ENCODE data around the gene TXNL4A.

TXNL4A gene

DNA sequence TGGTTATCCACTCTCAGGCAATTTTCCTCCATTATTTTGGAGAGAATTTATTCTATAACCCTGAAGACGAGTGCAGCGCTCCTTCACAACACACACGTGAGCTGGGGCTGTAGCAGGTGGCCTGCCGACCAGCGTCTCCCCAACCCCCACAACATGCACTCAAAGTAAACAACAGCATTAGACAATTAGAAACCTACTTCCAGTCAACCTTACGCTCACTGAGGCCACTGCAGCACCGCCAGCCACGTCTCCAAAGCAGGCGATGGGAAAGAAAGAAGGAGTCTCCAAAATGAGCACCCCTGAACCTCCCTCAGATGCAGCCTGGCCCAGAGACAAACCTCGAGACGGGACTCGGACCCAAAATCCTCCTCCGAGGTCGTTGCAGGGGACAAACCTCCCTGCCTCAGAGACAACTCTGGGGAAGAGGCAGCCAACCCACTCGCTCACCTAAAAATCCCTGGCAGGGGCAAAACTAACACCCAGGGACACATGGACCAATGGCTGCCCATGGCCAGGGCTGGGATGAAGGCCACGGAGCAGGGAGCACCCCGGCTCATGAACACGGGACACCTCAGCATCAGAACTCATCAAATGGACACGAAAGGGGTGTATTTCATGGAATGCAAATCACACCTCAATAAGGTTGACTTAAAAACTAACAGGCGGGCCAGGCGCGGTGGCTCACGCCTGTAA, 39.5 kb downstream of the TXNL4A start:
- DNase-seq (ENCODE audit: low read depth), result no peak

DNA sequence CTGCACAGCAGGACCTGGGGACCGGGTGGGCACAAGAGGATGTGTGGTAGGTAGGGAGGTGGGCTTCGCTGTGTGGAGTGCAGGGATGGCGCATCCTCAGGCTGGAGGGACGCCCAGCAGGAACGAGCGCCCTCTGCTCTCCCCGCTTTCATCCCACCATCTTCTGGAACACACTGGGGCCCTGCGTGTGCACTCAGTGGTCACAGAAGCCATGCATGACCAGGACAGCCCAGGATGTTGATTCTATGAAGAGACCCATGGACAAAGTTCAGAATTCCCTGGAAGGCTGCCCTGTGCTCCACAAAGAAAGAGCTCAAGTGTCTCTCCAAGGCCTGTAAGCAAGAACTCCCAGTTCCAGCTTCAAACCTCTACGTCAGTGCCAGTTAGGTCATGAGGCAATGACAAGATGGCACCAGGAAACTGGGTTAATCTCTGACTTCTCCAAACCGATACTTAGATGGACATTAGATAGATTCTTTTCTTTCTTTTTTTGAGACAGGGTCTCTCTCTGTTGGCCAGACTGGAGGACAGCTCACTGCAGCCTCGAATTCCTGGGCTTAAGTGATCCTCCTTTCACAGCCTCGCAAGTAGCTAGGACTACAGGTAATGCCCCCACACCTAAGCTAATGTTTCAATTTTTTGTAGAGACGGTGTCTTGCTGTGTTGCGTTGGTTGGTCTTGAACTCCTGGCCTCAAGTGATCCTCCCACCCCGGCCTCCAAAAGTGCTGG, 40.3 kb downstream of the TXNL4A start:
- no peak for DNase-seq (ENCODE audit: low read depth)

DNA sequence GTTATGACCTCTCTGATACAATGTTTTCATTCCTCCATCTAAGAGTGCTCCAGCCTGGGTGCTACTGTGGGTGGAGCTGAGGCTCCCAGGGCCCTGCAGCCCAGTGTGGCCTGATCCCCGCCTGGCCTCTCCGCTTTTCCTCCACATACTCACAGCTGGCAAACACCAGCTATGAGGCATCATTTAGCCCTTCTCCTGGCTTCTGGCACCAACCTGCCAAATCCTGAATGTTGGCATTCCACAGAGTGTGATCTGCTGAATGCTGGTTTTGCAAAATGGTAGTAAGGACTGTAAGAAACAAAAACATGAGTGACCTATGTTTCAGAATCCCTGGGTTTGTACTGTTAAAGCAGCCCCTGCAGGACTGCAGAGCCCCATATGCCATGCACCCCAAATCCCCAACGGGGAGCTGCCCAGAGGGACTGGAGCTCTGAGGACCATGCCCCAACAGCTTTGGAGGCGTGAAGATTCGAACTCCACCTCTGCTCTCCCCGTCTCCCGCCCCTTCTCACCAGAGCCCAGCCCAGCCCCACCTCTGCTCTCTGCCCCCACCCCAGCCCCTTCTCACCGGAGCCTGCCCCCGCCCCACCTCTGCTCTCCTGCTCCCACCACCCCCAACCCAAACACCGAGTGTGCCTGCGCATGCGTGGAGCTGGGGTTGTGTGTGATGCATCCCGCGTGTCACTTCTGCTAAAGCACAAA, 41.2 kb downstream of the TXNL4A start:
- no peak for DNase-seq (ENCODE audit: low read depth)

DNA sequence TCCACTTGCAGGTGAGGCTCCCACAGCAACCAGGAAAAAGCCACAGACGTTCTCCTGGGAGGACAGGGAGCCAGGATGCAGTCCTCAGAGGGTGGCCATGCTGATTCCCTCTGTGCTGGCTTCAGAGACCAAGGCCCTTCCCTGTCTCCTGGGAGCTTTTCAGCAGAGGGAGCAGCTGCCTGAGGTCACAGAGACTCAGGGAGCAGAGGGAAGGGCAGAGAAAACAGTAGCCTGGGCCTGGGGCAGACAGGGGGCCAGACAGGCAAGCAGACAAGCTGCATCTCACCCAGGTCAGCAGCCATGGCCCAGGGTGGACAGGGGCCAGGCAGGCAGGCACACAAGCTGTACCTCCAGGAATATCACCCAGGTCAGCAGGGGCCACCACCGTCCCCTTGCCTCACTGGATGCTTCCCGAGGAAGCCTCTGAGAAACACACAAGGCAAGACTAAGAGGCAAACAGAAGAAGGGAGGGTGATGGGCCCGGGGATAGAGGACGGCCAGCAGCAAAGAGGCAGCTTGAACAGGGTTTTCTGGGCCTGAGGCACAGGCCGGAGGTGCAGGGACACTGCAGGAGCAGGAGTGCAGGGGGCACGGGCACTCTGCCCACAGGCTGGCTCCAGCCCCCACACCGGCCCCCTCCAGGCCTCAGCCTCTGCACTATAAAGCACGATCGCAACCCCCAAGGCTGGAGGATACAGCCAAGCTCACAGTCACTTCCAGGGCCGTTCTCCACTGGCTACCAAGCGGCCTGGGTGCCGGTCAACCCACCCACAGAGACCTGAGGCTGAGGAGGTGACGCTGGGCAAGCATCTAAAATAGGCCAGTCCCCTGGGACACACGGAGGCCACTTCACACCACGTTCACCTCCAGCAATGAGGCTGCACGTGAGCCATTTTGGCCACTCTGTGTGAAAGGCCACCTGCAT, 43.0 kb downstream of the TXNL4A start:
- no peak for DNase-seq (ENCODE audit: low read depth)

DNA sequence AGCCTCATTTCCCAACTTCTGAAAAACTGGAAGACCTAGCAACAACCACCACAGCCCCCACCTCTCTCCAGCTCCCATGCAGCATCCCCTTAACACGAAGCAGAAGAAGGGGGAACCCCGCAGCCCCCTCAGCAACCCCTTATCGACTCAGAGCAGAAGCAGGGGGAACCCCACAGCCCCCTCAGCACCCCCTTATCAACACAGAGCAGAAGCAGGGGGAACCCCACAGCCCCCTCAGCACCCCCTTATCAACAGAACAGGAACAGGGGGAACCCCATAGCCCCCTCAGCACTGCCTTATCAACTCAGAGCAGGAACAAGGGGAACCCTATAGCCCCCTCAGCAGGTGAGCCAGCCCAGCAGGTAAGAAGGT, 43.6 kb downstream of the TXNL4A start:
- no peak for DNase-seq (ENCODE audit: low read depth)

DNA sequence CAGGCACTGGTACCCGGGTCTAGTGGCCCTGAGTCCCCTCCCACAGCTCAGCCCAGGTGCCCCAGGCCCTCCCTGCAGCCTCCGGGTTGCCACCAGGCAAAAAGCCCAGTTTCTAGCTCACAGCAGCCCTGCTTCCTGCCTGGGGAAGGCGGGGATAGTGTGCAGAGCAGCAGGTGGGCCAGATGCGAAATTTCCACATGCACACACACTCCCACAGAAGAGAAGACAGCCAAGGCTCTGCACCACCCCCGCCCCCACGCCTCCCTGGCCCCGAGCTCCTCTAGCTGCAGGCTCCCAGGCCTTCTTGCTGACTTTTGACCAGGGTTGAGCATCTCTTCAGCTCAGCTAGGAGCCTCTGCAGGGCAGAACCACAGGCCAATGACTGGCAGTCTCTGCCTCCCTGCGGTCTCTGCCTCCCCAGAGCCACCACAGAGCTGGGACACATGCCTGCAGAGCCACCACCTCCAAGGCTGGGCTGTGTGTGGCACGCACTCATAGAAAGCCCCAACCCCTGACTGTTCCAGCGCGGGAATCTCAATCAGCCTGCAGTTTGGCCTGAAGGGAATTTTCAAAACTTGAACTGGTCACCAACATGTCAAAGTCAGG, 44.1 kb downstream of the TXNL4A start:
- no peak for DNase-seq (ENCODE audit: low read depth)

DNA sequence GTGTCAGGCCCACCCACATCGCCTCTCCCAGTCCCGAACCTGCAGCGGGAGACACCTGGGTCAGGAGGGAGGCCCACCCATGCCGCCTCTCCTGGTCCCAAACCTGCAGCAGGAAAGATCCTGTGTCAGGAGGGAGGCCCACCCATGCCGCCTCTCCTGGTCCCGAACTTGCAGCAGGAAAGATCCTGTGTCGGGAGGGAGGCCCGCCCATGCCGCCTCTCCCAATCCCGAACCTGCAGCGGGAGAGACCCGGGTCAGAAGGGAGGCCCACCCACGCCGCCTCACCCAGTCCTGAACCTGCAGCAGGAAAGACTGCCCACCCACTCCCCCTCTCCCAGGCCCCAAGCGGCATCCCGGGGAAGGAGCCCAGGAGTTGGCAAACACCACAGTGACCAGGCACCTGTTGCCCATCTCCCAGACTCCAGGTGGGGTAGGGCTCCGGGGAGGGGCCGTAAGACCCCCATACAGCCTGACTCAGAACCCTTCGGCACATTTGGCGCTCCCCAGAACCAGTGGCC, 44.7 kb downstream of the TXNL4A start:
- DNase-seq (ENCODE audit: low read depth), result no peak

DNA sequence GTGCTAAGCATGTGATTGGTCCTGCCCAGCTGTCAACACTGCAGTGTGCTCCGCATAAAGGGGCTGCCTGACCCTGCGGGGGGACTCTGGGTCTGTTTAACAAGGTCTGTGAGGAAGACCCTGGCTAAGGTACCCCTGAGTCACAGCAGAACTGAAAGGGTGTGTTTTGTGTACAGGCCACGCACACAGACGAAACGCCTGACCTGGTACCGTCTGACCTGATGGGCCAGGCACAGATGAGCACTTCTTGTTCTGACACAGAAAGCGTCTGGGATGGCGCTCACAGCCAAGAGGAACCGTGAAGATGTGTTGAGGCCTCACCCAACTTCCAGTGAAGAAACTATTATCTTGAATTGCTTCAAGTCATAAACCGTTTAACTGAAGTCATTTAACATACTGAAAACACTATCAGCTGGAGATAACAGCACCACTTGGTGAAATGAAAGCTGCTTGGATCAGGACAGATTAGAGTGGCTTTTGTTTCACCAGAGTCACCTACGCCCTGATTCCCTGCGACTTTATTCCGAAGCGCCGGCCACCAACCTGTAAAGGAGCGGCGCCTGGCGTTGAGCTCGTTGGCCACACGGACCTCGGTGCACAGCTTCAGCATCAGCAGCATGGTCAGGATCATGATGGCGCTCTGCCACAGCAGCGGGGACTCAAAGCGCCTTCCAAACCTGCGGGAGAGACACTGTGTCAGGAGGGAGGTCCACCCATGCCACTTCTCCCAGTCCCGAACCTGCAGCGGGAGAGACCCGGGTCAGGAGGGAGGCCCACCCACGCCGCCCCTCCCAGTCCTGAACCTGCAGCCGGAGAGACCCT, 45.4 kb downstream of the TXNL4A start:
- no peak for DNase-seq (ENCODE audit: low read depth)

DNA sequence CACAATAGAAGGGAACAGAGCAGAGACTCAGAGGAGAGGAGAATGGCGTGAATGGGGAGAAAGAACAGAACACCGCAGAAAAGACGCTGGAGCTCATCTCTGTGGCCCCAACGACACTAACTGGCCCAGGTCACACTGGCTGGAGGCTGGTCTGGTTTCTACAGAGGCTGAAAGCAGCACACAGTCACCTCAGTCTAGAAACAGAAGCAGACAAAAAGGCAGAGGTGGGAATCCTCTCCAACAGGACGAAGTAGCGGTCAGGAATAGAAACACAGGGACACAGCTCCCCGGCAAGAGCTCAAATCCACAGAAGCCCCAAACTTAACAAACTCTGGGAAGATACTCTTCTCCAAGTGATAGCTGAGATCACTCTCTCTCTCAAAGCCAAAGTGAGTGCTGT, 46.2 kb downstream of the TXNL4A start:
- DNase-seq (ENCODE audit: low read depth), result no peak

DNA sequence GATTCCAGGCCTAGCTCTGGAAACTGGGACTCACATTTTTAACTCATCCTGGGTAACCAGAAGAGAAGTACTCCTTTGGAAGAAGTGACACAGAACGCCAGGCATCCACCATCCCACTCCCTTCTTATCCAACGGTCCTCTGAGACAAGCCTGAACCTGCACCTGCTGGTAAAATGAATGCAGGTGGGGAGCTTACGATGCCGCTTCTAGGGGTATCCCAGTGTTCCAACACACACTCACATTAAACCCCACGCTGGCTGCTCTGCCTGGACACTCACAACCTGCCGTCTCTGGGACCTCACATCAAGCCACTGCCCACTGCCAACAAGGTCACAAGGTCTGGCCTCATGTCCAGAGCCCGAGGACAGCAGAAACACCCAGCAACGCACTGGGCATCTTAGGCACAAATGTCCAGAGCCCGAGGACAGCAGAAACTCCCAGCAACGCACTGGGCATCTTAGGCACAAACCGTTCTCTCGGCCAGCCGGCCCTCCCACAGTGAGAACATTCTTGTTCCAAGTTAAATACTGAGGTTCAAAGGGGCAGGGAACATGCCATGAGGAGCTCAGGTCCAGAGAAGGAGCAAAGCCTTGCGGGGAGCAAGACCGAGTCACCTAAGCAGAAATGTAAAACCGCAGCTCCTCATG, 46.8 kb downstream of the TXNL4A start:
- no peak for DNase-seq (ENCODE audit: low read depth)

DNA sequence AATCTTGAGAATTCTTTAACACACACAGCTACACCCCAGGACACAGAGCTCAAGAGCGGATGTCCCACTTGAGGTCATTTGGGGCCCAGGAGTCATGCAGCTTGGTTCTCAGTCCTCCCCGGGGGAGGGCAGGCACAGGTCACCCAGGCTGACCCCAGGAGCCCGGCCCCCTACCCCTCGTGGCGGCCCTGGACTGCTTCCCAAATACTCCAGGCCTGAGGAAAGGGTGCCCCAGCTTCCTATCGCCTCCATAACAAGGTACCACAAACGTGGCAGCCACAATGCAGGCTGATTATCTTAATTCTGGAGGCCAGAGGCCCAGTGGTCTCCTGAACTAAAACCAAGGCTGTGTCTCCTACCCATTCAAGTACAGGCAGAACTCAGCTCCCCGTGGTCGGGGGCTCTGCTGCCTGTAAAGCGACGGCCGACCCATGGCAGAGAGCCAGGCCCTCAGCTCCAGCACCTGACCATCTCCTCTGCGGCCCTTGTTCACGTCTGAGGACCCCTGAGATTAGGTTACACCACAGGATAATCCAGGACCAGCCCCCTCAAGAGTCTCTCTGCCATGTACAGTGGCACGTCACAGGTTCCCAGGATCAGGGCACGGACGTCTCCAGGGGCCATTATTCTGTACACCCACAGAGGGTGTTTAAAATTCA, 47.4 kb downstream of the TXNL4A start:
- no peak for DNase-seq (ENCODE audit: low read depth)

DNA sequence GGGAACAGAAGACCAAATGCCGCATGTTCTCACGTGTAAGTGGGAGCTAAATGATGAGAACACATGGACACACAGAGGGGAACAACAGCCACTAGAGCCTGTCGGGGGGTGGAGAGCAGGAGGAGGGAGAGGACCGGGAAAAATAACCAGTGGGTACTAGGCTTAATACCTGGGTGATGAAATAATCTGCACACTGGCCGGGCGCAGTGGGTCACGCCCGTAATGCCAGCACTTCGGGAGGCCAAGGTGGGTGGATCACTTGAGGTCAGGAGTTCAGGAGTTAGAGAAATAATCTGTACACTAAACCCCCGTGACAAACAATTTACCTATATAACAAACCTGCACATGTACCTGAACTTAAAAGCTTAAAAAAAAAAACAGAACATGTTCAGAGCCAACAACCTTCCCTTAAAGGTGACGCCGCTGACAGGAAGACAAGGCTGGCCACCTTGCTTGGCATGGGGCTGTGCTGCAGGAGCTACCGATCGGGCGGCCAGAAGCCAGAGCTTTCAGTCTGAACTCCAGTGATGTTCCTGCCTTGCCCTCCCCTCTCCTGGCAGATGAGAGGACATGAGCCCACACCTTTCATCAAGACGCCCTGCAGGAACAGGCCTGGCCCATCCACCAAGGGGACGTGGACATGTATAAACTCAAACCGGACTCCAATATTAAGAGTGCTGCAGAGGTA, 48.1 kb downstream of the TXNL4A start:
- no peak for DNase-seq (ENCODE audit: low read depth)

DNA sequence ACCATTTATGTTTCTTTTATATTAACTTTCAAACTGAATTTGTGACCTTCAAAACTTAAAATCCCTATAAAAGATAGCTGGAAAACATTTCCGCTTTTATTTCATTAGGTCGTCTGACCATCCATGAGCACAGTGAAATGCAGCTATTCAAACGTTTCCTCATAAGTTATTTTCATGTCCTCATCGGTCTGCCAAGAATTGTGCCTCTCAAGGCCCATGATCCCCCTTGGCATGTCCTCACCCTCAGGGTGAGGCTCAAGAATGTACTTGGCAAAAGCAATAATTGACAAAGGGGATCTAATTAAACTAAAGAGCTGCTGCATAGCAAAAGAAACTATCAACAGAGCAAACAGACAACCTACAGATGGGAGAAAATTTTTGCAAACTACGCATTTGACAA, 49.3 kb downstream of the TXNL4A start:
- DNase-seq (ENCODE audit: low read depth), result no peak

DNA sequence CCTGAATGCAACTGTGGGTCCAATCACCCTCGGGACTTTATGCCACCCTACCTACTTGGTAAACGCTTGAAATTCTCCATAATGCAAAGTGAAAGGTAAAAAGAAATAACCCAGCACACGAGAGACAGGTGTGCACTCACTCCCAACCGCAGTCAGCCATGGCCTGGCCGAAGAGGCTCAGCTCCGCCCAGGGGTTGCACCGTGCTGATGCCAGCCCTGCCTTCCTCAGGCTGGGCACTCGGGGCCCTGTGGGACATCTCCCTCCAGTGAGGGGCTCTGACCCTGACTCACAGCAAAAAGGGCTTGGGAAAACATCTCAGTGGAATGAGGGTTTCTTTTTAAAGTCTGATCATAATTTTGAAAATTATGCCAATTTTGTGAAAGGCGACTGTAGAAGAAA, 50.2 kb downstream of the TXNL4A start:
- DNase-seq (ENCODE audit: low read depth), result no peak

DNA sequence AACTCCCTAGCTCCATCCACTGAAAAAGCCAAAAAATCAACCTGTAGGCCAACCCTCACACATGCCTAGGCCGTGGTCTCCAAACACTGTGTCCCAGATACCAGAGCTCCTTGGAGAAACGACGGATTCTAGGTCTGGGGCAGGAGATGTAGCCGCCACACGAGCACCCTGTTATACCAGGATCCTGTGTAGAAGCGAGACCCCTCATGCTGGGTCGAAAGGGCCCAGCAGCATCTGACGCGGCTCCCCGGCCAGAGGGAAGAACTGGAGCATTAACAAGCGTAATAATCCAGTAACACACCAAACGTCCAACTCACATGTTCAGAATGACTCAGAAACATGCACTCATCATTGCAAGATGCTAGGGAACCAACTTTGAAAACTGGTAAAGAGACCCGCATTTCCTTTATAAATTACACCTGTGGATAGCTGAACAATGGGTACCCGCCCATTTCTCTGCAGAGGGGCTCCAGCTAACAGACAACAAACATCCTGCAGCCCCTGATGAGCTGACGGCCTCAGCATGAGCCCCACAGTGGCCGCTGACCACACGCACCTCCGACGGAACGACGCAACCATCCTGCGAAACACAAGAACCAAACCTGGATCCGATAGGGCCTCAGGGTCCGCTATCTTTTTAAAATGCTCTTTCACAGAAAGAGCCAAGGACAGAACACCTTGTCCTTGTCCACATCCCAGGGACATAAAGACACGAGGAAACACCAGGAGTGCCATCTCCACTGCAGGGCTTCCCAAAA, 51.1 kb downstream of the TXNL4A start:
- DNase-seq (ENCODE audit: low read depth), result no peak

DNA sequence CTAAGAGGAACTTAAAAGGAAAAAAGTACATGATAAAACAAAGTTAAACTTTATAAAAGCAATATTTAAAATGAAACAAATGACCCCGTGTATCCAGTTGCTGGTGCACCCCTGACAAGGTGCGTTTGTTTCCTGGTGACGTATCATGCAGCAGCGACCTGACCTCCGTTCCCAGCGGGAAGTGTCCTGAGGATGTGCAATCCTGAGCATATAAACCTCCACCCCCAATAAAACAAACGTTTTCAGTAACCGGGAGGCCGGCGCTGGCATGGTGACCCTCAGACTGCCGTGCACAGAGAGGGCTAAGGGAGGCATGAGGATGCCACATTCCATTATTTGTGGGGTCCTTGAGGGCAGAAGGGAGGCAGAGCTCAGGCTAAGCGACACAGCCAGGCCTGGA, 51.7 kb downstream of the TXNL4A start:
- no peak for DNase-seq (ENCODE audit: low read depth)

DNA sequence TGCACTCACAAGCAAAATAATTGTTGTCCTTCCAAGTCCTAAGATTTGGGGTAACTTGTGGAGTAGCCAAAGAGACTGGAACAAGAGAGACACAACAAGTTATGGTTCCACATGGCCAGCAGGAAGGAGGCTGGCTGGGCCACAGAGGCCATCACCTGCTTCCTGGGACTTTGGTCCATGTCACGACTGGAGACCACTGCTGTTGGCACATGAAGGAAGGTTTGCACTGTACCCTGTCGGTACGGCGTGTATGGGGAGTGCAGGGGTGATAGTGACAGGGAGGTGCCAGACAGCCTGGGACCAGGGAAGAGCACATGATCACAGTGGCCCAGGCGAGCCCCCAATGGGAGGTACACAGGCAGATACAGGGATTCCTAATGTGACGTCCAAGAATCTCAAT, 52.4 kb downstream of the TXNL4A start:
- no peak for DNase-seq (ENCODE audit: low read depth)

DNA sequence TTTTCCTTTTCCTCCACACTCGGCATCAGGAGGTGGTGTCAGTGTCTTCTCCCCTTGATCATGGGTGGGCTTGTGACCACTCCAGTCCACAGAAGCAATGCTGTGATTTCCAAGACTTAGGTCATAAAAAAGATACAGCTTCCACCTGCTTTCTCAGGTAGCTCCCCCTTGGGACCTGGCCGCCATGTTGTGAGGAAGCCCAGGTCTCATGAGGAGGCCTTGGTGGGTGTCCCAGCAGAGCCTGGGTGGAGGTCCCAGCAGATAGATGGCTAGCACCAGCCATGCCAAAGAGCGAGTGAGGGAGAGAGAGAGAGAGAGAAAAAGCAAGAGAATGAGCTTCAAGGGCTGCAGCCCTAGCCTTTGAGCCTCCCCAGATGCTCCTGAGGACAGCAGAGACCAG, 52.9 kb downstream of the TXNL4A start:
- no peak for DNase-seq (ENCODE audit: low read depth)
